HK-2 (cell line): ENCODE measurements around the gene UBFD1.
"Not testable (repeated sequence)": the region's sequence is repeated elsewhere in the genome, so short reads cannot be mapped to it uniquely, and the experiment has no call there.

Source experiments
- DNase-seq: peaks from one replicate; pipeline ENCODE4 v3.0.0-alpha.2; 2018; ENCODE audit not compliant: unreplicated experiment

Gene UBFD1

DNA sequence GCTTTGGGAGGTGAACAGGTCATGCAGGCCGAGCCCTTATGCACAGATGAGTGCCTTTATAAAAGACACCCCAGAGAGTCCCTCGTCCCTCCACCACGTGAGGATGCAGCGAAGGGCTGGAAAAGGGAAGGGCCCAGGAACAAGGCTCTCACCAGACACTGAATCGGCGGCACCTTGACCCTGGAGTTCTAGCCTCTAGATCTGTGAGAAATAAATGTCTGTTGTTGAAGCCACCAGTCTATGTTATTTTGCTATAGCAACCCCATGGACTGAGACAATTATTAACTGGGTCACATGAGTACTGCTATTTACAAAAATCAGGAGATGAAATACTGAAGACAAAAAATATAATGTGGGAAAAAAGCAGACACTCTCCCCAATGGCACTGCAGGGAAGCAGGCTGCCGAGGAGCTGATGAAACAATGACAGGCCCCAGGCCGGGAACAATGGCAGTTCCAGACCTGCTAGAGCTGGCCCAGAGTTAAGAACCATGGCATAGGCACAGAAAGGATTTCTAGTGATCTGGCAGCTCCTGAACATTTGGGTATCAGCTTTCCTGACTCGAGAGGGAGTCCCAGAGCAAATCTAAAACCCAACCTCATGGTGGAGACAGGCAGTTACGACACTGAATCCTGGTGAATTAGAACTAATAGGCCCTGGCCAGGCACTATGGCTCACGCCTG is 29.4 kb upstream of the UBFD1 start:
- no peak for DNase-seq

DNA sequence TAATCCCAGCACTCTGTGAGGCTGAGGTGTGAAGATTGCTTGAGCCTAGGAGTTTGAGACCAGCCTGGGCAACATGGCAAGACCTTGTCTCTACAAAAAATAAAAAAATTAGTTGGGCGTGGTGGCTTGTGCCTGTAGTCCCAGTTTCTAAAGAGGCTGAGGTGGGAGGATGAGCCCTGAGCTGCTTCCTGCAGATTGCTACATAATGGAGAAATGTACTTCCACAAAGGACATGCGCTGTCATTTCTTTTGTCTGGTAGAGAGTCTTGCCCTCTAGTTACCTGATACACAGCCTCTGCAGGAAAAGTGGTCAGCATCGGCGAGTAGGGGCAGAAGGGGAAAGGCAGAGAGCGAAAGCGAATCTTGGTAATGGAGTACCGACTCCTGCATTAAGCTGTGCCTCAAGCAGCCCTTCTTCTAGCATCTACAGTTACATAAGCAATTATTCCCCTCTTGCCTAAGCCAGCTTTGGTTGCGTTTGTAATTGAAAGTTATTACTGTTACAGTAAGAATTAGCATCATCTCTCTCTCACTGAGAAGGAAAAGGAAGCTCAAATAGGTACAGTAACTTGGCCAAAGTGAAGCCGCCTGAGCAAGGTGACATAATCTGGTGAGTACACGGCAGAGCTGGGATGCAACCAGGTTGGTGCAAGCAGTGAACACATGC is 28.8 kb upstream of the UBFD1 start:
- no peak for DNase-seq

DNA sequence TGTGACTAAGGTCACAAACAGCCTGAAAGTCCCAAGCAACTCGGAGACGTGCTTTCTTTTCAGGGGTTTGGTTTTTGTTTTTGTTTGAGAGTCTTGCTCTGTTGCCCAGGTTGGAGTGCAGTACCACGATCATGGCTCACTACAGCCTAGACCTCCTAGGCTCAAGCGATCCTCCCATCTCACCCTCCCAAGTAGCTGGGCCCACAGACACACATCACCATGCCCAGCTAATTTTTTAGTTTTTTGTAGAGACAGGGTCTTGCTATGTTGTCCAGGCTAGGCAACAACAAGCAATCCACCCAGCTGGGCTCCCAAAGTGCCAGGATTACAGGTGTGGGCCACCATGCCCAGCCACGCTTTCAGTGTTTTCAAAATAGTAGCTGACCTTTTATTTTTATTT is 27.5 kb upstream of the UBFD1 start:
- no peak for DNase-seq

DNA sequence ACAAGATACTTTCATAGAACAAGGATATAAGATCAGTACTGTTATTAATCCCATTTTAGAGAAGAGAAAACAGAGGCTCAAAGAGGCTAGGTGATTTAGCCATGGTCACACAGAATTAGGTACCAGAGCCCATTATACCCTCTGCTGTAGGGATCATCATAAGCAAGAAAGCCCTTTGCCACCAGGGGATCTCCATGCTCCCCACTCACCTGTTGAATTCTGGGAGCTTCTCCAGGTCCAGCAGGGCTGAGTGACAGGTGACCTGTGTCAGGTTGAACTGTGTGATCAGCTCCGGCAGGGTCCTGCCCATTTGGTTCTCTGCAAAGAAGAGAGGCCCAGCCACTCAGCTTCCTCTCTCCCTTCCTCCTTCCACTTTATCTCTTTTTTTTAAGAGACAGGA is 25.1 kb upstream of the UBFD1 start:
- DNase-seq = no peak

DNA sequence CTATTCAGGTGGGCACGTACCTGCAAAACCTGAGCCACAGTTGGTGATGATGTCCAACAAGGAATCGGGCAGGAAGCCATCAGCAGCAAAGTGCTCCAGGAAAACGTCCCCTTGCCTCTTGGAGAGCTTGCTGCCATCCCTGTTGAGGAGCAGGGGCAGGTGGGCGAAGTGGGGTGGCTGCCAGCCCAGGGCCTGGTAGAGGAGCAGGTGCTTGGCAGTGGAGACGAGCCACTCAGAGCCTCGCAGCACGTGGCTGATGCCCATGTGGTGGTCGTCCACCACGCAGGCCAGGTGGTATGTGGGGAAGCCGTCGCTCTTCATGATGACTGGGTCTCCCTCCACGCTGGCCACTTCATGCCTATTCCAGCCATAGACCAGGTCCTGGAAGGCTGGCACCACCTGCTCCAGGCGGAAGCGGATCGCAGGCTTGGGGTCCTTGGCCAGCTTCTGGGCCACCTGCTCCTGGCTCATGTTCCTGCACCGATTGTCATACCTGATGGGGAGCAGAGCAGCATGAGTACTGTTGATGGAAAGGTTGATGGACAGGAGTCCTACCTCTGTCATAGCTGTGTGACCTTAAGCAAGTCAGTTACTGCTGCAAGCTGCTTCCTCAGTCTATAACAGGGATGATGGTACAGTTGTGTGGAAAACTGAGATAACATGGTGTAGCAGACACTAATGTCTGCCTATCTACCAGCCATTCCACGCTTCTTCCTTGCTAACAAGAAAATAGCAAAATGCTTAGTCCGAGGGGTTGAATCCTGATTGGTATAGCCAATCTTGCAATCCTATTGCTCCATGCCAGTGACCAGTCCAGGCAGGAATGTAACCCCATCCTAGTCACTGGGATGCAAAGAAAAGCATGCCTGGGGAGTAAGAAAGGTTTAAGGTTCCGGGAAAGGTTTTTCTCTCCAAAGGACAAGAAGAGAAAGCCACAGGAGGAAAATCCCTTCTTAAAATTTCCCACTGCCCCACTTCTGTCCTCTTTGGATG is 22.4 kb upstream of the UBFD1 start:
- DNase-seq = no peak

DNA sequence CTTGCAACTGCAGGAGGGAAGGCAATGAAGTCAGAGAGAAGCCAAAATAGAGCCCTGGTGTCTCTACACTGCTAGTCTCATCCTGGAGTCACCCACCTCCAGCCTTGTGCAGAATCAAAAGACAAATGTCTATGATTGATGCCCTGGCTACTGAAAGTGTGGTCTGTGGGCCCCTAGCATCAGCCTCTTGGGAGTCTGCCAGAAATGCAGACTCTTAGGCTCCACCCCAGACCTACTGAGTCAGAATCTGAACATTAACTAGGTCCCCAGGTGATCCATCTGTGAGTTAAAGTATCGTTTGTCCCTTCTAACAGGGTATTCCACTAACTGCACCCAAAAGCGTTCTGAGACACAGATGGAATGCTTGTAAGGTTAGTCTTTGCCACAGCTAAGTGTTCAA is 21.6 kb upstream of the UBFD1 start:
- DNase-seq = peak; percentile 30

DNA sequence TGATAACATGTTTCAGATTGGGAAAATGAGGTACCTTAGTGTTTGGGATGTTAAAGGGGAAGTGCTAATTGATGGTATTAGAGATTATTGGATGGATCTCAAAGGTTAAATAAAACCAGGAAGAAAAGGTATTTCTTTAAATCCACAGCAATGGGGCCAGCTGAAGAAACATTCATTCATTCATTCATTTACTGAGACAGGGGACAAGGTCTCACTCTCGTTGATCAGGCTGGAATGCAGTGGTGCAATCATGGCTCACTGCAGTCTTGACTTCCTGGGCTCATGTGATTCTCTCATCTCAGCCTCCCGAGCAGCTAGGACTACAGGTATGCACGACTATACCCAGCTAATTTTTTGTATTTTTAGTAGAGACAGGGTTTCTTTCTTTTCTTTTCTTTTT is 20.1 kb upstream of the UBFD1 start:
- no peak for DNase-seq

DNA sequence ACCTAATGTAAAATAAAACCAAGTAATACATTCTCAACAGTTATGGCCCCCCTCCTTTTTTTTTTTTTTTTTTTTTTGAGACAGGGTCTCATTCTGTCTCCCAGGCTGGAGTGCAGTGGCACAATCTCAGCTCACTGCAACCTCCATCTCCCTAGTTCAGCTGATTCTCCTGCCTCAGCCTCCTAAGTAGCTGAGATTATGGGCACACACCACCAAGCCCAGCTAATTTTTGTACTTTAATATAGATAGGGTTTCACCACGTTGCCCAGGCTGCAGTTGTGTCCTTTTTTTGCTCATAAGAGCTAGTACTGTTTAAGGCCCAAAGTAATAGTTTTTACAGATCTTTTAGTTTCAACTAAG is 18.6 kb upstream of the UBFD1 start:
- no peak for DNase-seq

DNA sequence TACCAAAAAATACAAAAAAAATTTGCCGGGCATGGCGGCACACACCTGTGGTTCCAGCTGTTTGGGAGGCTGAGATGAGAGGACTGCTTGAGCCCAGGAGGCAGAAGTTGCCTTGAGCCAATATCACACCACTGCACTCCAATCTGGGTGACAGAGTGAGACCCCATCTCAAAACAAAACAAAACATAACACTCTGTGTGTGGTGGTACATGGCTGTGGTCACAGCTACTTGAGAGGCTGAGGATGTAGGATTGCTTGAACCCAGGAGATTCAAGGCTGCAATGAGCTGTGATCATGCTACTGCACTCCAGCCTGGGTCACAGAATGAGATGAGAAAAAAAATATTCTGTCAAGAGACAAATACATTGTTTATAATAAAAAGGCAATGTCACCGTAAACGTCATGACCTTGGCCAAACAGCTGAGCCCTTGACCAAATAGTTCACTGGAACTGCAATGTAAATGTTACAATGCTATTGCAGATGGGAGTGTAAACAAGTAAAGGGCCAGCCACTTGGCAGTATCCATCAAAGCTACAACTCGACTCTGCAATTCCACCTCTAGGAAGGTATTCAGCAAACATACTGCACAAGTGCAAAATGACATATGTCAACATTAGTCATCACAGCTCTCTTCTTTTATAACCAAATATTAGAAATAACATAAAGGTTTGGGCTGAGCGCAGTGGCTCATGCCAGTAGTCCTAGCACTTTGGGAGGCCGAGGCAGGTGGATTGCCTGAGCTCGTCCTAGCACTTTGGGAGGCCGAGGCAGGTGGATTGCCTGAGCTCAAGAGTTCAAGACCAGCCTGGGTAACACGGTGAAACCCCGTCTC is 17.3 kb upstream of the UBFD1 start:
- DNase-seq = no peak

DNA sequence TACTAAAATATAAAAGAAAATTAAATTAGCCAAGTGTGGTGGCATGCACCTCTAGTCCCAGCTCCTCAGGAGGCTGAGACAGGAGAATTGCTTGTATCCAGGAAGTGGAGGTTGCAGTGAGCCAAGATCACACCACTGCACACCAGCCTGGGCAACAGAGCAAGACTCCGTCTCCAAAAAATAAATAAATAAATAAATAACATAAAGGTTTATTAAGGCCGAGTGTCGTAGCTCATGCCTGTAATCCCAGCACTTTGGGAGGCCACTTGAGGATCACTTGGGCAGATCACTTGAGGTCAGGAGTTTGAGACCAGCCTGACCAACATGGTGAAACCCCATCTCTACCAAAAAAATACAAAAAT is 16.7 kb upstream of the UBFD1 start:
- not testable (repeated sequence) for DNase-seq

DNA sequence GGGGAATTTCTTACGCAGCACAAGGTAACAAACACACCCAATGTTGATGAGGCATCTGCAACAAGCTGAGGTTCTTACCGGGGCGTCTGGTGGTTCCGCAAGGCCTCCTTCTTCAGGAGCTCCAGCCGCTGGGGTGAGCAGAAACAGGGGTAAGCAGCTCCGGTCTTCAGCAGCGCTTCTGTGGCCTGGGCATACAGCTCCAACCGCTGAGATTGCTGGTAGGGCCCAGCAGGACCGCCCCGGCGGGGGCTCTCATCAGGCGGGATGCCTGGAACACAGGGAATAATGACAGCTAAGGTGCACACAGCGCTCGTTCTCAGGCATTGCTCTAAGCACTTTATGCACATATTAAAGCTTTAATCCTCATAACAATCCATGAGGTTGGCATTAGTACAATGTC is 13.1 kb upstream of the UBFD1 start:
- no peak for DNase-seq

DNA sequence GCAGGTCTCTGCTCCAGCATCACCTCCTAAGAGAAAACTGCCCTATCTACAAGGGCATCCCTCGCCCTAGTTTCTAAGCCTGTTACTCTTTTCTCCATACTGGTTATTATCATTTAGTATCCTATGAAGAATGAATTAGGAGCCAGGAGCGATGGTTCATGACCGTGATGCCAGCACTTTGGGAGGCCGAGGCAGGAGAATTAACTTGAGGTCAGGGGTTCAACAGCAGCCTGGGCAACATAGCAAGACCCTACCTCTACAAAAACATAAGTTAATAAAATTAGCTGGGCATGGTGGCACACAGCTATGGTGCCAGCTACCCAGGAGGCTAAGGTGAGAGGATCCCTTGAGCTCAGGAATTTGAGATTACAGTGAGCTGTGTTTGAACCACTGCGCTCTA is 7.6 kb upstream of the UBFD1 start:
- DNase-seq = no peak

DNA sequence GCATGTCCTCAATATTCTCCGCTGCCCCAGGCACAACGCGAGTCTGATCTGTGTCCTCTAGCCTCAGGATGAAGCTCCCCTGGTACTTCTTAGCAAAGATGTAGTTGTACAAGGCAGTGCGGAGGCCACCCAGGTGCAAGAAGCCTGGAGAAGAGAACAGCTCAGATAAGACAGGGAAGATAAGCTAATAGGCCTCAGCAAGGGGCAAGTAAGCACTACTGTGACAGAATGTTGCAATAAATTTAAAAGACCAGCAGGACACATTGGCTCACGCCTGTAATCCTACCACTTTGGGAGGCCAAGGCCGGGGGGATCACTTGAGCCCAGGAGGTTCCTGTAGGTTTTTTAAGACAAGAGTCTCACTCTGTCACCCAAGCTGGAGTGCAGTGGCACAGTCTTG is 5.4 kb upstream of the UBFD1 start:
- no peak for DNase-seq

DNA sequence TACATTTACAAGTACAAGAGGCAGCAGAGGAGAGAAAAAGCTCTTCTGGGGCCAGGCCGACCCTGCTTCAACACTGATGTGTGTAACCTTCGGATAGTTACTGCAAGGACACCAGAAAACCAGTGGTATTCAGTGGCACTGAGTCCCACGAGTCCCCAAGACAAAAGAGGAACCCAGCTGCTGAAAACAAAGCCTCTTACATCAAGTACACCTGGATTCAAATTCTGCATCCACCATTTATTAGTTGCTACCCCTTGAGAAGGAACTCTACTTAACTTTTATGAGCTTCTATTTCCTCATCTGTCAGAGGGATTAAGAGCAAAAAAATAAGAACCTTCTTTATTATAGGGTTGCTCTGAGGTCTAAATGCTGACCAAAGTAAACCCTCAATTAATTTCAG is 3.0 kb upstream of the UBFD1 start:
- no peak for DNase-seq

DNA sequence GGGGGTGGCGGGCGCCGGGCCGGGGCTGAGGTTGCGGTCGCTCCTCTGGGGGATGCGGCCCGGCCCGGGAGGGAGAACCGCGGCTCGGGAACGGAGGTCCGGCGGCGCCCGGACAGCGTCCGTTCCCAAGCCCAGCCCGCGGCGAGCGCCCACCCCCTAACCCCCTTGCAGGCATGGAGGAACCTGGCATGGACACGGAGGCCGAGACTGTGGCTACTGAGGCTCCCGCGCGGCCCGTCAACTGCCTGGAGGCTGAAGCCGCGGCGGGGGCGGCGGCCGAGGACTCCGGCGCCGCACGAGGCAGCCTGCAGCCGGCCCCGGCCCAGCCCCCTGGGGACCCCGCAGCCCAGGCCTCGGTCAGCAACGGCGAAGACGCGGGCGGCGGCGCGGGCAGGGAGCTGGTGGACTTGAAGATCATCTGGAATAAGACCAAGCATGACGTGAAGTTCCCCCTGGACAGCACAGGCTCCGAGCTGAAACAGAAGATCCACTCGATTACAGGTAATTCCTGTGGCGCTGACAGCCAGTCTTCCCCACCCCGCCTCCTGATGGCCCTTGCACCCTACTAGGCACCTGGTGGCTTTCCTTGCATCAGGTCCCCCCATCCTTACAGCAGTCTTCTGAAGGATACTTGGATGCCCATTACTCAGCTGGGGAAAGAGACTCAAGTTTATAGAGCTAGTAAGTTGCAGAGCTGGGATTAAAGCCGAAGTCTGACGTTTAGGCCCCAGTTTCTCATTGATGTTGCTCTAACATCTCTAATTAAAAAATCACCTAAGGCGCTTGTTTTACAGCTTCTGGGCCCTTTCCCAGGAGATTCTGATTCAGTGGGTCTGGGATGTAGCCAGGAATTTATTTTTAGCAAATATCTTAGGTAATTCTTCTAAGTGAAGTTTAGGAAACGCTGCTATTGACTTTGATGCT is 514 bp downstream of the UBFD1 start:
- DNase-seq = no peak

DNA sequence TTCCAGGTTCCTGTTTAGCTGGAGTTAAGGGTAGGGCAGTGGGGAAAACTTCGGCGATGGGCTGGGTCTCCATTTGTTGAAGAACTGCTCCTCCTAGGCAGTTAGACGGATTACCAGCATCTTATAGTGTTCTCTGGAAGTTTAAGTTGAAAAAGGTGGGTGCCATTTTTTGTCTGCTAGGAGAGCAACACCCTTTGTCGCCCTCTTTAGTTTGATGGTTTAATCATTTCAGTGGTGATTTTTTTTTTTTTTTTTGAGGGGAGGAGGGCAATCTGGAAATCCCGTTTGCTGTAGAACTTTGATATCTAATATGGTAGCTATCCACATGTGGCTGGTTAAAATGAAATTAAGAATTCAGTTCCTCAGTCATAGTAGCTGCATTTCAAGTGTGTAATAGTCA is 4.1 kb downstream of the UBFD1 start:
- no peak for DNase-seq

DNA sequence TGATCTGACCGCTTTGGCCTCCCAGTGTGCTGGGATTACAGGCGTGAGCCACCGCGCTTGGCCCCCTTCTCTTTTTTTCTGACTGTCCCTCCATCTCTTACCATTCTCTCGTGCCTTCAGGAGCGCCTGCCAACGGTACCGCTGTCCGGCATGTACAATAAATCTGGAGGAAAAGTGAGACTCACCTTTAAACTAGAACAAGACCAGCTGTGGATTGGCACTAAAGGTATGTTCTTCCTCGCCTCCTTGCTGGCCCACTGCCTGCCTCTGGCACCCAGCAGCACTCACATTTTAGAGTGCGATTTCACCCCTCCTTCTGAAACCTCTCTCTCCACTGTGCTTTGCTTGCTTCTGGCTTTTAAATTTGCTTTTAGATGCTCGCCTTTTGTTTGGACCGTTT is 5.0 kb downstream of the UBFD1 start:
- DNase-seq = no peak

DNA sequence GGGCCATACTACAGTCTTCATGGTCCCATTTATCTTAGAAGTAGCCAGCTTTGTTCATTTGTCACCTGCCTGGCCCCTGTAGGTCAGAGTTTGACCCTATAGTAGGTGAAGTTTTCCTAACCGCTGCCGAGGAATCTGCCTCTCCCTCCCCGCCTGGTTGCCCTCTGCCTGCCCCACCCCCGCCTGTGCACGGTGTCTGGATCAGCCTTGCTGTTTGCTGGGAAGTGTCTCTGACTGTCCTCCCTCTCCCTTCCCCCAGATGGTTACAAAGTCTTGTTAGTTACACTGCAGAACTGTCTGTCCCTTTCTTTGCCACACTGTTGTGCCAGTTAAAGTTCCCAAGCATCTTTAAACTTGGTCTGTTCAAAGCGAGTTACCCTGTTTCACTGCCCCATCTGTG is 5.7 kb downstream of the UBFD1 start:
- DNase-seq = no peak

DNA sequence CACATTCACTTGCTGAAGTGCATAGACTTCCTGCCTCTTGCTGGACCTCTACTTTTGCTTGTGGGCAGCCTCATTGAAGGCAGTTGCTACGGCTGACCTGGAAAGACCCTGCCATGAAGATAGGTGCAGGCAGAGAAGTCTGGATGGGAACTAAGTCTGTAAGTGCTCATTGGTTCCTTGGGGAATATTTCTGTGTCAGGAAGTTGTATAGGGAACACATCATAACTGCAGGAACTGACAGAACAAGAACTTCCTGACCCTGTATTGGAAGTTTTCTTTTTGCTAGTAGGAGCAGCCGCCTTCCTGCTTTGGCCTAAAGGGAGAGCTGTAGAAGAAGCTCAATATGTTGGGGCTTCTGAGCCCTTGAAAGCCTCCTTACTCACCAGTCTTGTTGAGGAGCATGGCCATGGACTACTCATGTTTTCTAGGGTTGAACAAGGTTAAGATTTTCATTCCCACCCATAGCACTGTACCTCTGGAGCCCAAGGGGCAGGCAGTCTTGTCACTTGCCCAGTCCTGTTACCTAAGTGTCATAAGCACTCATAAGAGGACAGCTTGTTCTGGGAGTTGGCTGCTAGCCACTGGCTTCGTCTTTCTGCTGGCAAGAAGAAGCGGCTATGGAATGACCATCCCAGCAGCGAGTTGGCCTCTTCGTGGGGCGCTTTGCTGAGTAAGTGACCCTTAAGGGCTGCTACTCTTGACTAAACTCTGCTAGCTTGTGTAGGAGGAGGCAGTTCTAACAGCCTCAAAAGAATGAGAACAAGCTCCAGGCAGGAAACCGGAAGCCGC is 7.2 kb downstream of the UBFD1 start:
- DNase-seq = no peak

DNA sequence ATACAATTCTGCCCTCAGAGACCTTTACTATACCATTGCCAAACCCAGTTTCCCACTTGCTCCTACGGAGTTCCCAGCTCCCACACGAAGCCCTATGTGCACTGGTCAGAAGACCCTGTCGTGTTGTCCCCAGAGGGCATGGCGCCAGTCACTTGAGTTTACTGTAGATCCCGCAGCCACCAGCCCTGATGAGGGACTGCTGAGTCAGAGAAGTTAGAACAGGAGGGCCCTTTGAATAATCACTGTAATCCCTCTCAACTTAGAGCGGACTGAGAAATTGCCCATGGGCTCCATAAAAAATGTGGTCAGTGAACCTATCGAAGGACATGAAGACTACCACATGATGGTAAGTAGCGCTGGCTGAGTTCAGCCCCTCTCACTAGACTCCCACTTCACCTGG is 9.2 kb downstream of the UBFD1 start:
- no peak for DNase-seq
